ENCODE data around the gene TCEAL5.
"Not testable (repeated sequence)": the region's sequence is repeated elsewhere in the genome, so short reads cannot be mapped to it uniquely, and the experiment has no call there.

Gene TCEAL5

GRCh38 chrX:103248553-103248952 lies 28.0 kb downstream of the TCEAL5 start:
- Histone ChIP-seq H3K9me3 (replicated peaks in 1 of 11) (no peaks in the 10 kb centered on the region), H3K36me3 (peaks cover 0 to 9% (median 0%) of the 10 kb centered on the region in 11 experiments; a peak in 6 of 22 replicates), H3K4me1 (peaks cover 0 to 11% (median 3%) of the 10 kb centered on the region in 10 experiments; a peak in 4 of 20 replicates), H4K20me1 (peaks cover 0 to 10% (median 0%) of the 10 kb centered on the region in 11 experiments; a peak in 3 of 22 replicates), H3K9ac (no peak overlapping the region), H3K4me2 (no peak overlapping the region), H3K27ac (no peak overlapping the region), H3K4me3 (no peak overlapping the region), H3K27me3 (peaks cover 0 to 10% (median 0%) of the 10 kb centered on the region in 11 experiments; a peak in 5 of 22 replicates)
- no peak for TF ChIP-seq Cebpa-rat (IDR thresholded peaks at IDR 0.05)

DNA sequence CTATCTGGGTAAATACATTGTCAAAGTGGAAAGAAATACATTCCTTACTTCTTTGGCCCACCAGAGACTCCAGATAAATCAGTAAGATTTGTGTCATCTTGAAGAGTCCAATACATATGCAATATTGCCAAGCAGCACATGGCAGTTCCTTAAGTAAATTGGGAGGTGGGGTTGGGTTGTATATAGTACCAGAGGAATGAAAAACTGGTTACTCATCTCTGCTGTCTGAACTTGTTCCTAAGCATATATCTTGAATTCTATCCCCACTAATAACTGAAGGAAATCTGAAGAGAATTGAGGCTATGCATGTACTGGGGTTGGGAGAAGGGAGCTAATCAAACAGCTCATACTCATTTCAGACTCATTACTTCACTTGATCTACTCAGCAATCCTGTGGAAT lies 36.4 kb downstream of the TCEAL5 start:
- Histone ChIP-seq H4K20me1 (no peaks in the 10 kb centered on the region), H3K4me1 (no peaks in the 10 kb centered on the region), H3K4me2 (no peak overlapping the region), H3K9ac (no peak overlapping the region), H3K4me3 (no peak overlapping the region), H3K9me3 (replicated peaks in 1 of 11) (no peaks in the 10 kb centered on the region), H3K36me3 (no peaks in the 10 kb centered on the region), H3K27me3 (no peaks in the 10 kb centered on the region), H3K27ac (no peak overlapping the region)
- no peak for TF ChIP-seq Cebpa-rat (IDR thresholded peaks at IDR 0.05)

DNA sequence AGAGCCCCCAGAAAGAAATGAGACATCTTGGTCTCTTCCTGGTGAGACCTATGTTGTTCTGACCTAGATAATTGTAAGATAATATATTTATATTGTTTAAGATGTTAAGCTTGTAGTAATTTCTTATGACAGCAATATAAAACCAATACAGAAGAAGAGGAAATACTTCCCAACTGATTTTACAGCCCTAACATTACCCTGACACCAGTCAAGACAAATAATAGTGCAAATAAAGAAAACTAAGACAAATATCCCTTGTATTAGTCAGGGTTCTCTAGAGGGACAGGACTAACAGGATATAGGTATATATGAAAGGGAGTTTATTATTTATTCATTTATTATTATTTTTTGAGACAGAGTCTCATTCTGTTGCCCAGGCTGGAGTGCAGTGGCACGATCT lies 40.3 kb downstream of the TCEAL5 start:
- H3K36me3 ChIP-seq, result no peaks in the 10 kb centered on the region
- no peaks in the 10 kb centered on the region for H3K27me3 ChIP-seq
- H3K4me3 ChIP-seq, result no peak overlapping the region
- no peaks in the 10 kb centered on the region for H3K4me1 ChIP-seq
- H3K4me2 ChIP-seq, result no peak overlapping the region
- H3K27ac ChIP-seq, result no peak overlapping the region
- H3K9ac ChIP-seq, result no peak overlapping the region
- no peaks in the 10 kb centered on the region for H3K9me3 ChIP-seq (replicated peaks in 1 of 11)
- no peaks in the 10 kb centered on the region for H4K20me1 ChIP-seq
- no peak for TF ChIP-seq Cebpa-rat (IDR thresholded peaks at IDR 0.05)

DNA sequence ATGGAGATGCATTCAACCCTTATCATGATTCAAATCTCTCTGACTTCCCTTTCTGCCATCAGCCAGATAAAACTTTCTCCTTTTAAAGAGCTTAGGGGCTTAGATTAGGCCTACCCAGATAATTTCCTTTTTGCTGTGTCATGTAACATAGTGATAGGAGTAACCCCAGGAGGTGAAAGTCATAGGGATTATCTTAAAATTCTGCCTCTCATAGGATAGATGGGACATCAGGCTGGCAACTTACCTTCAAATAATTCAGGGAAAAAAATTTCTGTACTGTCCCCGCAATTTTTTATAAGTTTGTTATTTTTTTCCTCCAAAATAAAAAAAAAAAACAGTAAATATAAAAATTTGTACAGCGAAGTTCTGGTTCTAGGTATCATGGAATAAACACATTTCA lies 40.9 kb downstream of the TCEAL5 start:
- not testable (repeated sequence) for H3K4me1 ChIP-seq; H4K20me1 ChIP-seq; H3K4me3 ChIP-seq; H3K9ac ChIP-seq; H3K27me3 ChIP-seq; H3K4me2 ChIP-seq; H3K9me3 ChIP-seq (replicated peaks in 1 of 11); H3K27ac ChIP-seq; H3K36me3 ChIP-seq

DNA sequence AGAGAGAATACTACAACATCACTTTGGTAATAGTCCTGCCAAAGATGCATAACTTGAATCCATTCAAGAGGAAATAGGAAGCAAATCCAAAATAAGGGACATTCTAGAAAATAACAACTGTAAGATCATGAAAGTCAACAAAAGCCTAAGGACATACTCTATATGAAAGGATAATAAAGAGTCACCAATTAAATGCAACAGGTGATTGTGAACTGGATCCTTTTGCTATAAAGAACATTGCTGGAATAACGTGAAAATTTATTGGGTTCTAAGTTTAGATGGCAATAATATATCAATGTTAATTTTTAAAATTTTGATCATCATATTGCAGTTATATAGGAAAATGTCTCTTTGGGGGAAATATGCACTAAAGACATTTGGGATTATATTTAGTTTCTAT lies 41.7 kb downstream of the TCEAL5 start:
- Histone ChIP-seq H3K9ac (no peak overlapping the region), H3K4me2 (no peak overlapping the region), H3K27ac (no peak overlapping the region)

DNA sequence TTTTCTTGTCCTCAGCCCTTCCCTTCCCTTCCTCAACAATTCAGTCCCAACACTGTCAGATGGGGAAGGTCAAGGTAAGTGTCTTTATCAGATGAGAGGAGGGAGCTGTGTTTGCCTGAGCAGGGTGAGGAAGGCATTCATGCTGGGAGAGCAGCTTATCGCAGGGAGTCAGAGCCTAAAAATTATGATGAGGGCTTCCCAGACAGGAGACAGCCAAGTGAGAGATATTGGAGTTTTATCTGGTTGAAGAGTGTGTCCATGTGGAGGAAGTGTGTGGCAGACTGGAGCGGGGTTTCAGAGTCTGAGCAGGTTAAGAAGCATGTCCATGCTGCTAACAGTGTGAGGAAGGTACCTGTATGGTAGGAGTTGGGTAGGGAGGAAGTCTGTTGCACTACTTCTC lies 43.3 kb downstream of the TCEAL5 start:
- H3K9me3 ChIP-seq (replicated peaks in 1 of 11), result no peaks in the 10 kb centered on the region
- H3K36me3 ChIP-seq, result no peaks in the 10 kb centered on the region
- no peak overlapping the region for H3K4me2 ChIP-seq
- no peak overlapping the region for H3K4me3 ChIP-seq
- H4K20me1 ChIP-seq, result no peaks in the 10 kb centered on the region; a peak in 1 of 22 replicates
- H3K27me3 ChIP-seq, result no peaks in the 10 kb centered on the region; a peak in 1 of 22 replicates
- no peak overlapping the region for H3K9ac ChIP-seq
- no peak for TF ChIP-seq Cebpa-rat (IDR thresholded peaks at IDR 0.05)
- H3K4me1 ChIP-seq, result no peaks in the 10 kb centered on the region
- no peak overlapping the region for H3K27ac ChIP-seq

More for the DNA sequence above, 41.7 kb downstream of the TCEAL5 start:
- Histone ChIP-seq H3K9me3 (replicated peaks in 1 of 11) (no peaks in the 10 kb centered on the region), H3K4me1 (no peaks in the 10 kb centered on the region), H4K20me1 (no peaks in the 10 kb centered on the region), H3K4me3 (no peak overlapping the region), H3K36me3 (no peaks in the 10 kb centered on the region), H3K27me3 (no peaks in the 10 kb centered on the region; a peak in 1 of 22 replicates)
- no peak for TF ChIP-seq Cebpa-rat (IDR thresholded peaks at IDR 0.05)

DNA sequence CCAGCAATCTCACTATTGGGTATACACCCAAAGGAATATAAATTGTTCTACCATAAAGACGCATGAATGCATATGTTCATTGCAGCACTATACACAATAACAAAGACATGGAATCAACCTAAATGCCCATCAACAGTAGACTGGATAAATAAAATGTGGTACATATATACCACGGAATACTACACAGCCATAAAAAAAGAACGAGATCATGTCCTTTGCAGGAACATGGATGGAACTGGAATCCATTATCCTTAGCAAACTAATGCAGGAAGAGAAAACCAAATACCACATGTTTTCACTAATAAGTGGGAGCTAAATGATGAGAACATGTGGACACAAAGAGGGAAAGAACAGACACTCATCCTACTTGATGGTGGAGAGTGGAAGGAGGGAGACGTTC lies 50.6 kb downstream of the TCEAL5 start:
- H3K4me3 ChIP-seq; H3K9ac ChIP-seq; H4K20me1 ChIP-seq; H3K27ac ChIP-seq; H3K4me2 ChIP-seq; H3K9me3 ChIP-seq (replicated peaks in 1 of 11); H3K36me3 ChIP-seq; H3K4me1 ChIP-seq; H3K27me3 ChIP-seq: not testable (repeated sequence)
